Measurements from ENCODE around the gene GTF2F1. TPM values are rescaled to one million over a fixed set of nuclear protein-coding genes. Genes with fewer than 3 reads are reported as not detected.

GTF2F1 gene
- total RNA-seq, 1 experiment from 2014 or later = 43.8 TPM

DNA sequence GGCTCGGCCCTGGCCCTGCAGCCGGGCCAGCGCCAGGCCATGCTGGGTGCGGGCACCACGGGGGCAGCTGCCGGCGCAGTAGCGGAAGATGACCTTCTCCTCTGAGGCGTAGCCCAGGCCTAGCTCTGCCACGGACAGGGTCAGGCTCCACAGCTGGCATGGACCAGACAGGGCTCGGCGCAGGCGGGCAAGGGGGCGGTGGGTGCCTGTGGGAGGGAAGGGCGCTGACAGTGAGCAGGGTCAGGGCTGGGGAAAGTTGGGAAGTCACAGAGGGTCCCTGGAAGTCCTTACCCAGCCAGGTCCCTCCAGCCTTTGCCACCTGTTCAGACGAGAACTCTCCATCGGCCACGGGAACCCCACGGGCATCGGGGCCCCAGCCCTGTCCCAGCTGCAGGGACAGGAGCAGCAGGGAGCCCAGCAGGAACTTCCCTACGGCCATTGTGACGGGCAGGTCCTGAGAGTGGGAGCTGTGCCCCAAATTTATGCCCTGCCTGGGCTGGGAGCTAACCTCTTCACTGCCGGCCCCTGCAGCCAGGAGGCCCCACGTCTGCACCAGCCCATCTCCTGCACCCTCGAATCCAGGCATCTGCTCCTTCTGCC is 17.5 kb downstream of the GTF2F1 start, which contains the start of gene PSPN:
Gene PSPN, minus strand, starts transcription at position 523 of the 600 bp plus-strand sequence. Its CDS starts 84 bp downstream, at position 439.
- ChIA-PET POLR2A (ENCODE audit: unreplicated experiment) (no interaction called here), CTCF (no interaction called here)
- TF ChIP-seq EZH2 (IDR thresholded peaks at IDR 0.05; ENCODE audit: low read depth) = no peak
- no peak for TF ChIP-seq CTCF (conservative IDR thresholded peaks at IDR 0.05)

DNA sequence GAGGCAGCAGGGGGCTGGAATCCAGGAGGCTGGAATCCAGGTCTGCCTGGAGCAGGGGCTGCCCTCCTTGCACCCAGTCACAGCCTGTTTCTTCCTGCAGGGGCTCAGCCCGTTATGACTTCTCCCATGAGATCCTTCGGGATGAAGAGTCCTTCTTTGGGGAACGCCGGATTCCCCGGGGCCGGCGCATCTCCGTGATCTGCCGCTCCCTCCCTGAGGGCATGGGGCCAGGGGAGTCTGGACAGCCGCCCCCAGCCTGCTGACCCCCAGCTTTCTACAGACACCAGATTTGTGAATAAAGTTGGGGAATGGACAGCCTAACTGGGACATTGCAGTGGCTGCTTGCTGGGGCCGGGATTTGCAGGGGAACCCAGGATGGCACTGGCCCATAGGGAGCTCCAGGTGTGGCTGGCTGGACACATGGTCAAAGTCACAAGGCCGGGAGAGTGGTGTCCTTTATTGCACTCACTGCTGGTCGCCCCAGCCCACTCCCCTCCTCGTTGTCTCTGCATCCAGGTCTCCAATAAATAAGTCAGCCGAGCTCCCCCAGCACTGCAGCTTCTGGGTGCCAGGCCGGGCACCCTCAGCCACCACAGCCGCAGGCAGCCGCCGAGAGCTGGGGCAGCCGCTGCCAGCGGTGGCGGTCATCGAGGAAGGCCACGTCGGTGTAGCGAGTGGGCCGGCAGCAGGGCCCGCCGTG is 18.1 kb downstream of the GTF2F1 start:
- ChIA-PET CTCF (no interaction called here), POLR2A (ENCODE audit: unreplicated experiment) (no interaction called here)
- Histone ChIP-seq H3K4me2 (no peak overlapping the region), H3K79me2 (ENCODE audit: low read depth) (no peaks in the 10 kb centered on the region), H2AFZ (no peak overlapping the region), H3K27ac (no peak overlapping the region), H3K4me3 (no peak overlapping the region), H4K20me1 (ENCODE audit: insufficient read depth) (no peaks in the 10 kb centered on the region), H3K9me2 (ENCODE audit: insufficient read depth) (no peaks in the 10 kb centered on the region), H3K27me3 (ENCODE audit: insufficient read depth, low read depth) (no peaks in the 10 kb centered on the region), H3K36me3 (ENCODE audit: low read depth) (no peaks in the 10 kb centered on the region), H3K9me3 (ENCODE audit: insufficient read depth, low read depth) (no peaks in the 10 kb centered on the region), H3F3A (ENCODE audit: insufficient read depth, low read depth) (0 out of 2 replicates have a peak, but pooled peaks cover 3% of the 10 kb centered on the region), H3K4me1 (replicated peaks; ENCODE audit: insufficient read depth) (no peaks in the 10 kb centered on the region)
- no peak for DNase-seq
- intact Hi-C loops (cut with micrococcal nuclease; ENCODE audit: unreplicated experiment) = no loop called here
- TF ChIP-seq CTCF (conservative IDR thresholded peaks at IDR 0.05) (no peak), EZH2 (IDR thresholded peaks at IDR 0.05; ENCODE audit: low read depth) (no peak)
- no TSS peak for BruUV-seq (replicated peaks)

More for the DNA sequence above, 17.5 kb downstream of the GTF2F1 start, which contains the start of gene PSPN:
- no peak for DNase-seq
- Histone ChIP-seq H3K4me2 (no peak within 1 kb of the TSS), H3K9me3 (ENCODE audit: insufficient read depth, low read depth) (no peaks in the 10 kb centered on the region), H3K27ac (no peak within 1 kb of the TSS), H3K27me3 (ENCODE audit: insufficient read depth, low read depth) (no peaks in the 10 kb centered on the region), H3K36me3 (ENCODE audit: low read depth) (no peaks in the 10 kb centered on the region), H3K4me3 (no peak within 1 kb of the TSS), H3K4me1 (replicated peaks; ENCODE audit: insufficient read depth) (no peaks in the 10 kb centered on the region), H3K79me2 (ENCODE audit: low read depth) (no peaks in the 10 kb centered on the region), H3K9me2 (ENCODE audit: insufficient read depth) (no peaks in the 10 kb centered on the region), H4K20me1 (ENCODE audit: insufficient read depth) (no peaks in the 10 kb centered on the region), H2AFZ (no peak within 1 kb of the TSS), H3F3A (ENCODE audit: insufficient read depth, low read depth) (0 out of 2 replicates have a peak, but pooled peaks cover 3% of the 10 kb centered on the region)
- BruUV-seq (replicated peaks) = no TSS peak
- intact Hi-C loops (cut with micrococcal nuclease; ENCODE audit: unreplicated experiment) = no loop called here

DNA sequence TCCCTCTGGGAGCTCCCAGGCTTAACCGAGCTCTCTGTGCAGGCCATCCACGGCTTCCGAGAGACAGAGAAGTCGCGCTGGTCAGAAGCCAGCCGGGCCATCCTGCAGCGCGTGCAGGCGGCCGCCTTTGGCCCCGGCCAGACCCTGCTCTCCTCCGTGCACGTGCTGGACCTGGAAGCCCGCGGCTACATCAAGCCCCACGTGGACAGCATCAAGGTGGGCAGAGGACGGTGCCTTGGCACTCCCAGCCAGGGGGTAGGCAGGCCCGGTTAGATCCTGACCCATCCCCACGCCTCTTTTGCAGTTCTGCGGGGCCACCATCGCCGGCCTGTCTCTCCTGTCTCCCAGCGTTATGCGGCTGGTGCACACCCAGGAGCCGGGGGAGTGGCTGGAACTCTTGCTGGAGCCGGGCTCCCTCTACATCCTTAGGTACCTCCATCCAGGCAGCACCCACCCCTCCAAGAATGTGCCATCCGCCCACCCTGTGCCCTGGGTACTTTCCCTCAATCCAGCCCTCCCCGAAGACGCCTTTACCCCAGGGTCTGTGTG is 18.7 kb downstream of the GTF2F1 start:
- CTCF ChIA-PET = no interaction called here
- H3K79me2 ChIP-seq (ENCODE audit: low read depth) = no peaks in the 10 kb centered on the region
- no peaks in the 10 kb centered on the region for H3K36me3 ChIP-seq (ENCODE audit: low read depth)
- no peak overlapping the region; the same call in 1 of the 2 replicates for H3K4me3 ChIP-seq
- H3K4me2 ChIP-seq = peak overlapping the region; percentile 74; the same call in 1 of the 2 replicates
- BruUV-seq (replicated peaks) = TSS peak; percentile 17
- no peaks in the 10 kb centered on the region for H3K9me2 ChIP-seq (ENCODE audit: insufficient read depth)
- H3K4me1 ChIP-seq (replicated peaks; ENCODE audit: insufficient read depth) = no peaks in the 10 kb centered on the region
- no peak for DNase-seq
- H2AFZ ChIP-seq = no peak overlapping the region
- H3K27ac ChIP-seq = no peak overlapping the region
- H3K9me3 ChIP-seq (ENCODE audit: insufficient read depth, low read depth) = no peaks in the 10 kb centered on the region
- intact Hi-C loops (cut with micrococcal nuclease; ENCODE audit: unreplicated experiment) = no loop called here
- H4K20me1 ChIP-seq (ENCODE audit: insufficient read depth) = no peaks in the 10 kb centered on the region
- H3K27me3 ChIP-seq (ENCODE audit: insufficient read depth, low read depth) = no peaks in the 10 kb centered on the region
- TF ChIP-seq EZH2 (IDR thresholded peaks at IDR 0.05; ENCODE audit: low read depth) (no peak), CTCF (conservative IDR thresholded peaks at IDR 0.05) (no peak)
- POLR2A ChIA-PET (ENCODE audit: unreplicated experiment) = no interaction called here
- H3F3A ChIP-seq (ENCODE audit: insufficient read depth, low read depth) = 0 out of 2 replicates have a peak, but pooled peaks cover 3% of the 10 kb centered on the region

Measured in PC-9 (cell line).